ENCODE measurements around the gene MOB3A. TPM values are rescaled to one million over a fixed set of nuclear protein-coding genes. Genes with fewer than 3 reads are reported as not detected.
A peak's percentile ranks its signal among the peaks of the same experiment; 100 is the strongest.

Gene MOB3A
- total and polyA plus RNA-seq, 2 of the 13 experiments (the other 11 are each of a cell fraction or from before 2014, with no cell fraction given): 3.5 to 17.8 TPM

DNA sequence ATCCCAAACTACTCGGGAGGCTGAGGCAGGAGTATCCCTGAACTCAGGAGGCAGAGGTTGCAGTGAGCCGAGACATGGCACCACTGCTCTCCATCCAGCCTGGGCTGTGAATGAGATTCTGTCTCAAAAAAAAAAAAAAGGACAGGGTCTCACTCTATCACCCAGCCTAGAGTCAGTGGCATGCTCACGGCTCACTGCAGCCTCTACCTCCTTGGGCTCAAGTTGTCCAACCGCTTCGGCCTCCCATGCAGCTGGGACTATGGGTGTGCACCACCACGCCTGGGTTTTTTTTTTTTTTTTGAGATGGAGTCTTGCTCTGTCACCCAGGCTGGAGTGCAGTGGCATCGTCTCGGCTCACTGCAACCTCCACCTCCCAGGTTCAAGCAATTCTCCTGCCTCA is 59.7 kb downstream of the MOB3A start (continued):
- TF ChIP-seq, protein P1, sequence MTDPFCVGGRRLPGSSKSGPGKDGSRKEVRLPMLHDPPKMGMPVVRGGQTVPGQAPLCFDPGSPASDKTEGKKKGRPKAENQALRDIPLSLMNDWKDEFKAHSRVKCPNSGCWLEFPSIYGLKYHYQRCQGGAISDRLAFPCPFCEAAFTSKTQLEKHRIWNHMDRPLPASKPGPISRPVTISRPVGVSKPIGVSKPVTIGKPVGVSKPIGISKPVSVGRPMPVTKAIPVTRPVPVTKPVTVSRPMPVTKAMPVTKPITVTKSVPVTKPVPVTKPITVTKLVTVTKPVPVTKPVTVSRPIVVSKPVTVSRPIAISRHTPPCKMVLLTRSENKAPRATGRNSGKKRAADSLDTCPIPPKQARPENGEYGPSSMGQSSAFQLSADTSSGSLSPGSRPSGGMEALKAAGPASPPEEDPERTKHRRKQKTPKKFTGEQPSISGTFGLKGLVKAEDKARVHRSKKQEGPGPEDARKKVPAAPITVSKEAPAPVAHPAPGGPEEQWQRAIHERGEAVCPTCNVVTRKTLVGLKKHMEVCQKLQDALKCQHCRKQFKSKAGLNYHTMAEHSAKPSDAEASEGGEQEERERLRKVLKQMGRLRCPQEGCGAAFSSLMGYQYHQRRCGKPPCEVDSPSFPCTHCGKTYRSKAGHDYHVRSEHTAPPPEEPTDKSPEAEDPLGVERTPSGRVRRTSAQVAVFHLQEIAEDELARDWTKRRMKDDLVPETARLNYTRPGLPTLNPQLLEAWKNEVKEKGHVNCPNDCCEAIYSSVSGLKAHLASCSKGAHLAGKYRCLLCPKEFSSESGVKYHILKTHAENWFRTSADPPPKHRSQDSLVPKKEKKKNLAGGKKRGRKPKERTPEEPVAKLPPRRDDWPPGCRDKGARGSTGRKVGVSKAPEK (CRISPR knock-in tag; IDR thresholded peaks at IDR 0.05; ENCODE audit: borderline replicate concordance): no peak
- TF ChIP-seq SRSF1 (optimal IDR thresholded peaks at IDR 0.05; ENCODE audit: low read depth, low read length): no peak
- TF ChIP-seq ZNF292 (CRISPR knock-in tag; IDR thresholded peaks at IDR 0.05; ENCODE audit: borderline replicate concordance, low read depth): no peak
- TF ChIP-seq, protein P2, sequence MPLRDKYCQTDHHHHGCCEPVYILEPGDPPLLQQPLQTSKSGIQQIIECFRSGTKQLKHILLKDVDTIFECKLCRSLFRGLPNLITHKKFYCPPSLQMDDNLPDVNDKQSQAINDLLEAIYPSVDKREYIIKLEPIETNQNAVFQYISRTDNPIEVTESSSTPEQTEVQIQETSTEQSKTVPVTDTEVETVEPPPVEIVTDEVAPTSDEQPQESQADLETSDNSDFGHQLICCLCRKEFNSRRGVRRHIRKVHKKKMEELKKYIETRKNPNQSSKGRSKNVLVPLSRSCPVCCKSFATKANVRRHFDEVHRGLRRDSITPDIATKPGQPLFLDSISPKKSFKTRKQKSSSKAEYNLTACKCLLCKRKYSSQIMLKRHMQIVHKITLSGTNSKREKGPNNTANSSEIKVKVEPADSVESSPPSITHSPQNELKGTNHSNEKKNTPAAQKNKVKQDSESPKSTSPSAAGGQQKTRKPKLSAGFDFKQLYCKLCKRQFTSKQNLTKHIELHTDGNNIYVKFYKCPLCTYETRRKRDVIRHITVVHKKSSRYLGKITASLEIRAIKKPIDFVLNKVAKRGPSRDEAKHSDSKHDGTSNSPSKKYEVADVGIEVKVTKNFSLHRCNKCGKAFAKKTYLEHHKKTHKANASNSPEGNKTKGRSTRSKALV (CRISPR knock-in tag; IDR thresholded peaks at IDR 0.05): no peak
- no peak for TF ChIP-seq SP1 (IDR thresholded peaks at IDR 0.05)
- TF ChIP-seq SP1 (CRISPR knock-in tag; IDR thresholded peaks at IDR 0.05): no peak
- no peak for TF ChIP-seq PAX8 (CRISPR knock-in tag; IDR thresholded peaks at IDR 0.05; ENCODE audit: borderline replicate concordance)
- TF ChIP-seq ZNF614 (CRISPR knock-in tag; IDR thresholded peaks at IDR 0.05; ENCODE audit: borderline replicate concordance): no peak
- no peak for TF ChIP-seq ARNT (IDR thresholded peaks at IDR 0.05)

DNA sequence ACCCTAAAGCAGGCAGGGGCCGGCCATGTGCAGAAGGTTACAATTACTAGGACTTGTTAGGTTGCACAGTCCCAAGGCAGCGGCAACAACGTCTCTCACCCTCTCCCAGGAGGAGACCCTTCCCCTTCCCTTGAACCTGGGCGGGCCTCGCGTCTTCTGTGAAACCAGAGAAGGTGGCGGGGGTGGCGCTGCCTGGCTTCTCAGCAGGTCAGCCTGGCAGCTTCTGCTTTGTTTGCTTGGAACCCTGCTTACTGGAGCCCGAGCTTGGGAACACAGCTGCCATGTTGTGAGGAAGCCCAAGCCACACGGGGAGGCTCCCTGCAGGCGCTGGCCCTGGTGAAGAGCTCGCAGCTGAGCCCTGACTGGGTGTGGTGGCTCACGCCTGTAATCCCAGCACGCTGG is 60.5 kb downstream of the MOB3A start:
- in situ Hi-C loops (cut with HindIII; ENCODE audit: extremely low pct_ligation_motif_present, low pct_unique_long_range_greater_than_20kb): no loop called here
- no peaks in the 10 kb centered on the region for H4K20me1 ChIP-seq (ENCODE audit: insufficient read depth, low read length)
- H3K9me3 ChIP-seq (ENCODE audit: low read length): no peaks in the 10 kb centered on the region
- no TSS peak for BruUV-seq (replicated peaks)
- ChIA-PET POLR2A (interaction anchor here (2.3 kb wide), 1 partner anchor 16 kb away, joined by 7 read pairs; the partner anchor contains the start of gene MKNK2), CTCF (ENCODE audit: low intra/inter-chr PET ratio, low total read pairs) (no interaction called here)
- FAIRE-seq (no peak), DNase-seq (ENCODE audit: low spot score) (no peak), ATAC-seq (no peak)
- peaks cover 14% of the 10 kb centered on the region for H3K4me1 ChIP-seq (ENCODE audit: insufficient read depth, low read length)
- H3K4me3 ChIP-seq (replicated peaks in 1 of 3; ENCODE audit: insufficient read depth in 1 of 3, low read depth in 2 of 3, low read length in 3 of 3): no peak overlapping the region
- H3K36me3 ChIP-seq (replicated peaks in 1 of 2; ENCODE audit: control insufficient read depth in 1 of 2, insufficient read depth in 2 of 2, low read length in 2 of 2): peaks cover 3 to 20% of the 10 kb centered on the region in 2 experiments; a peak in 2 of 5 replicates
- H3K79me2 ChIP-seq (ENCODE audit: insufficient read depth, low read length): no peaks in the 10 kb centered on the region
- no peak overlapping the region for H3K9ac ChIP-seq (ENCODE audit: insufficient read depth, low read depth, low read length)
- H3K27me3 ChIP-seq (ENCODE audit: control insufficient read depth in 1 of 2, insufficient read depth in 2 of 2, low read length in 2 of 2): peaks cover 0 to 9% of the 10 kb centered on the region in 2 experiments; a peak in 2 of 5 replicates
- H3K4me2 ChIP-seq (ENCODE audit: low read depth, low read length): no peak overlapping the region
- no peak overlapping the region for H2AFZ ChIP-seq (ENCODE audit: low read length)
- TF ChIP-seq YY1 (IDR thresholded peaks at IDR 0.05; ENCODE audit: insufficient read depth, insufficient replicate concordance, low read depth, low read length) (peak; percentile 50), ZNF839 (CRISPR knock-in tag; IDR thresholded peaks at IDR 0.05; ENCODE audit: borderline replicate concordance) (no peak)
- TF ChIP-seq, protein P3, sequence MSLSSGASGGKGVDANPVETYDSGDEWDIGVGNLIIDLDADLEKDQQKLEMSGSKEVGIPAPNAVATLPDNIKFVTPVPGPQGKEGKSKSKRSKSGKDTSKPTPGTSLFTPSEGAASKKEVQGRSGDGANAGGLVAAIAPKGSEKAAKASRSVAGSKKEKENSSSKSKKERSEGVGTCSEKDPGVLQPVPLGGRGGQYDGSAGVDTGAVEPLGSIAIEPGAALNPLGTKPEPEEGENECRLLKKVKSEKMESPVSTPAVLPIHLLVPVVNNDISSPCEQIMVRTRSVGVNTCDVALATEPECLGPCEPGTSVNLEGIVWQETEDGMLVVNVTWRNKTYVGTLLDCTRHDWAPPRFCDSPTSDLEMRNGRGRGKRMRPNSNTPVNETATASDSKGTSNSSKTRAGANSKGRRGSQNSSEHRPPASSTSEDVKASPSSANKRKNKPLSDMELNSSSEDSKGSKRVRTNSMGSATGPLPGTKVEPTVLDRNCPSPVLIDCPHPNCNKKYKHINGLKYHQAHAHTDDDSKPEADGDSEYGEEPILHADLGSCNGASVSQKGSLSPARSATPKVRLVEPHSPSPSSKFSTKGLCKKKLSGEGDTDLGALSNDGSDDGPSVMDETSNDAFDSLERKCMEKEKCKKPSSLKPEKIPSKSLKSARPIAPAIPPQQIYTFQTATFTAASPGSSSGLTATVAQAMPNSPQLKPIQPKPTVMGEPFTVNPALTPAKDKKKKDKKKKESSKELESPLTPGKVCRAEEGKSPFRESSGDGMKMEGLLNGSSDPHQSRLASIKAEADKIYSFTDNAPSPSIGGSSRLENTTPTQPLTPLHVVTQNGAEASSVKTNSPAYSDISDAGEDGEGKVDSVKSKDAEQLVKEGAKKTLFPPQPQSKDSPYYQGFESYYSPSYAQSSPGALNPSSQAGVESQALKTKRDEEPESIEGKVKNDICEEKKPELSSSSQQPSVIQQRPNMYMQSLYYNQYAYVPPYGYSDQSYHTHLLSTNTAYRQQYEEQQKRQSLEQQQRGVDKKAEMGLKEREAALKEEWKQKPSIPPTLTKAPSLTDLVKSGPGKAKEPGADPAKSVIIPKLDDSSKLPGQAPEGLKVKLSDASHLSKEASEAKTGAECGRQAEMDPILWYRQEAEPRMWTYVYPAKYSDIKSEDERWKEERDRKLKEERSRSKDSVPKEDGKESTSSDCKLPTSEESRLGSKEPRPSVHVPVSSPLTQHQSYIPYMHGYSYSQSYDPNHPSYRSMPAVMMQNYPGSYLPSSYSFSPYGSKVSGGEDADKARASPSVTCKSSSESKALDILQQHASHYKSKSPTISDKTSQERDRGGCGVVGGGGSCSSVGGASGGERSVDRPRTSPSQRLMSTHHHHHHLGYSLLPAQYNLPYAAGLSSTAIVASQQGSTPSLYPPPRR (CRISPR knock-in tag; IDR thresholded peaks at IDR 0.05; ENCODE audit: borderline replicate concordance): no peak
- TF ChIP-seq, protein P4, sequence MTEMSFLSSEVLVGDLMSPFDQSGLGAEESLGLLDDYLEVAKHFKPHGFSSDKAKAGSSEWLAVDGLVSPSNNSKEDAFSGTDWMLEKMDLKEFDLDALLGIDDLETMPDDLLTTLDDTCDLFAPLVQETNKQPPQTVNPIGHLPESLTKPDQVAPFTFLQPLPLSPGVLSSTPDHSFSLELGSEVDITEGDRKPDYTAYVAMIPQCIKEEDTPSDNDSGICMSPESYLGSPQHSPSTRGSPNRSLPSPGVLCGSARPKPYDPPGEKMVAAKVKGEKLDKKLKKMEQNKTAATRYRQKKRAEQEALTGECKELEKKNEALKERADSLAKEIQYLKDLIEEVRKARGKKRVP (CRISPR knock-in tag; IDR thresholded peaks at IDR 0.05): no peak
- no peak overlapping the region for H3K27ac ChIP-seq (ENCODE audit: extremely low read length, insufficient read depth, low read length)
- intact Hi-C loops (cut with micrococcal nuclease; ENCODE audit: unreplicated experiment): no loop called here
- WGBS (ENCODE audit: low lambda C conversion rate): 84% methylated on average over 12 of the region's 14 CpGs

Data from HepG2 (cell line).